Keratinocyte (primary cell): Measurements from ENCODE around the gene CTAGE1. TPM values are rescaled to one million over a fixed set of nuclear protein-coding genes. Genes with fewer than 3 reads are reported as not detected.

ENCODE experiments used
- DNase-seq: peaks from one replicate; pipeline ENCODE4 v3.0.0-alpha.2; 2011; ENCODE audit warnings: low read depth, missing footprints, low spot score
- FAIRE-seq: peaks from 2 replicates; lab custom pipeline; 2011; peaks lifted over from hg19 to GRCh38; lab: Jason Lieb, UNC
- H2AFZ ChIP-seq: 2 replicates; pipeline ENCODE4 v1.6.0; 2012; ENCODE audit warnings: low read length, control low read depth, inconsistent platforms; ENCODE audit not compliant: control insufficient read depth
- H3K27ac ChIP-seq: 2 replicates; pipeline ENCODE4 v1.5.1; 2011; ENCODE audit warnings: low read length; ENCODE audit not compliant: control insufficient read depth, insufficient read depth
- H3K27me3 ChIP-seq: 3 replicates; pipeline ENCODE4 v1.6.0; 2011; ENCODE audit warnings: low read length; ENCODE audit not compliant: control insufficient read depth, insufficient read depth; ENCODE audit errors: extremely low read depth
- H3K36me3 ChIP-seq, 2 experiments: 2 replicates in 1 of 2; 3 replicates in 1 of 2; pipeline ENCODE4 v1.5.1; 2011; ENCODE audit warnings: low read length in 2 of 2, mild to moderate bottlenecking in 1 of 2; ENCODE audit not compliant: control insufficient read depth in 2 of 2, insufficient read depth in 2 of 2; ENCODE audit errors: extremely low read depth in 1 of 2
- H3K4me1 ChIP-seq: 3 replicates; pipeline ENCODE4 v1.5.1; 2011; ENCODE audit warnings: low read length; ENCODE audit not compliant: control insufficient read depth, insufficient read depth; ENCODE audit errors: extremely low read depth
- H3K4me2 ChIP-seq: 3 replicates; pipeline ENCODE4 v1.6.0; 2011; ENCODE audit warnings: low read depth, low read length; ENCODE audit not compliant: control insufficient read depth, insufficient read depth; ENCODE audit errors: extremely low read depth
- H3K4me3 ChIP-seq, 3 experiments: fragments of 200-600 bp in 1 of 3; sonication (generic) in 1 of 3; 2 replicates in 2 of 3; 3 replicates in 1 of 3; pipeline ENCODE4 v1.5.1; 2011 to 2016; ENCODE audit warnings: low read length in 3 of 3, mild to moderate bottlenecking in 3 of 3, control low read depth in 2 of 3, inconsistent platforms in 1 of 3, low read depth in 1 of 3, mixed read lengths in 1 of 3, mixed run types in 1 of 3, moderate library complexity in 1 of 3; ENCODE audit not compliant: control insufficient read depth in 2 of 3, insufficient read depth in 2 of 3; ENCODE audit errors: extremely low read depth in 1 of 3
- H3K79me2 ChIP-seq: 2 replicates; pipeline ENCODE4 v1.6.0; 2012; ENCODE audit warnings: low read length; ENCODE audit not compliant: control insufficient read depth, insufficient read depth
- H3K9ac ChIP-seq: 3 replicates; pipeline ENCODE4 v1.6.0; 2011; ENCODE audit warnings: low read length; ENCODE audit not compliant: control insufficient read depth, insufficient read depth; ENCODE audit errors: extremely low read depth
- H3K9me1 ChIP-seq: 3 replicates; pipeline ENCODE4 v1.6.0; 2011; ENCODE audit warnings: low read length; ENCODE audit not compliant: control insufficient read depth, insufficient read depth; ENCODE audit errors: extremely low read depth
- H3K9me3 ChIP-seq: 2 replicates; pipeline ENCODE4 v1.5.1; 2012; ENCODE audit warnings: low read depth, low read length; ENCODE audit not compliant: control insufficient read depth
- H4K20me1 ChIP-seq: 3 replicates; pipeline ENCODE4 v1.6.0; 2011; ENCODE audit warnings: low read length; ENCODE audit not compliant: control insufficient read depth, insufficient read depth; ENCODE audit errors: extremely low read depth
- CTCF ChIP-seq, 3 experiments: IDR thresholded peaks in 1 of 3; conservative IDR thresholded peaks in 1 of 3; optimal IDR thresholded peaks in 1 of 3; 2 replicates in 2 of 3; 3 replicates in 1 of 3; pipeline versions ENCODE3 to v1.5.1; 2011; ENCODE audit warnings: low read length in 3 of 3, mild to moderate bottlenecking in 3 of 3, moderate library complexity in 2 of 3, control low read depth in 1 of 3, inconsistent platforms in 1 of 3; ENCODE audit not compliant: insufficient read depth in 2 of 3; ENCODE audit errors: extremely low read depth in 1 of 3
- EZH2 ChIP-seq: IDR thresholded peaks from one replicate; pipeline ENCODE4 v1.6.1; 2012; ENCODE audit warnings: inconsistent platforms, mild to moderate bottlenecking, low read length, moderate library complexity
- dilution Hi-C: fragments of 300-500 bp; cut with MboI; formaldehyde crosslinking; loops from one replicate; pipeline ENCODE4 v1.7.0; 2020; ENCODE audit warnings: low sequenced_read_pairs; ENCODE audit not compliant: extremely low pct_ligation_motif_present
- polyA minus RNA-seq, 3 experiments: library from RNA; depleted of rRNA, polyadenylated mRNA; stranded (reverse); fragments of >200 nt; gene quantifications; 1 replicate in 1 of 3; 2 replicates in 1 of 3; 3 replicates in 1 of 3; pipeline ENCODE4 v1.2.3, GENCODE V29; 2011
- polyA plus RNA-seq, 5 experiments: library from polyadenylated mRNA; depleted of rRNA in 3 of 5; stranded (reverse) in 3 of 5; stranded (forward) in 1 of 5; unstranded in 1 of 5; fragments of >200 nt; gene quantifications; 1 replicate in 1 of 5; 2 replicates in 3 of 5; 3 replicates in 1 of 5; pipeline versions ENCODE4 v1.2.1 to v1.2.3, GENCODE V29; 2011 to 2012; ENCODE audit warnings: missing spikeins in 2 of 5, low read depth in 1 of 5, low replicate concordance in 1 of 5

CTAGE1 gene
- polyA plus RNA-seq, result not detected in 3 replicates
- polyA plus RNA-seq (2011; ENCODE audit: low read depth), result not detected
- not detected in 2 replicates for polyA plus RNA-seq (2011; cell fraction: cytosol; rRNA removed)
- not detected in 2 replicates for polyA plus RNA-seq (2011; cell fraction: nucleus; rRNA removed)
- polyA plus RNA-seq (2012; ENCODE audit: low replicate concordance), result not detected in 2 replicates
- not detected in 3 replicates for polyA minus RNA-seq
- polyA minus RNA-seq (2011; cell fraction: cytosol; rRNA and poly(A)+ RNA removed), result not detected
- not detected in 2 replicates for polyA minus RNA-seq (2011; cell fraction: nucleus; rRNA and poly(A)+ RNA removed)

- Histone ChIP-seq H3K9me3 (peaks cover 3% of the 10 kb centered on the region), H3K79me2 (no peaks in the 10 kb centered on the region), H3K9ac (no peak within 1 kb of the TSS), H3K27ac (no peak within 1 kb of the TSS), H3K36me3 (no peaks in the 10 kb centered on the region), H3K4me1 (no peaks in the 10 kb centered on the region), H3K9me1 (no peaks in the 10 kb centered on the region), H4K20me1 (no peaks in the 10 kb centered on the region), H3K4me3 (no peak within 1 kb of the TSS), H3K4me2 (no peak within 1 kb of the TSS), H2AFZ (no peak within 1 kb of the TSS), H3K27me3 (peaks cover 5% of the 10 kb centered on the region)
- DNase-seq (no peak), FAIRE-seq (no peak)
- dilution Hi-C loops, result no loop called here
- TF ChIP-seq CTCF (optimal IDR thresholded peaks at IDR 0.05 in 1 of 3, IDR thresholded peaks at IDR 0.05 in 1 of 3, conservative IDR thresholded peaks at IDR 0.05 in 1 of 3; ENCODE audit: extremely low read depth in 1 of 3, insufficient read depth in 2 of 3, low read length in 3 of 3) (no peak), EZH2 (no peak)
Measured at GRCh38 chr18:22417496-22418188, at the start of gene CTAGE1. CTAGE1 (minus strand) TSS chr18:22417915; CDS start chr18:22417811, 104 bp downstream.

- Histone ChIP-seq H3K4me2 (peak overlapping the region; percentile 72), H3K36me3 (no peaks in the 10 kb centered on the region), H3K27me3 (no peaks in the 10 kb centered on the region), H3K4me3 (peak overlapping the region in 2 of 3 experiments; percentile 4 to 19), H3K9me1 (no peaks in the 10 kb centered on the region), H3K4me1 (peaks cover 41% of the 10 kb centered on the region), H2AFZ (no peak overlapping the region), H3K79me2 (no peaks in the 10 kb centered on the region), H3K9me3 (peaks cover 5% of the 10 kb centered on the region), H3K27ac (peak overlapping the region; percentile 99), H4K20me1 (no peaks in the 10 kb centered on the region), H3K9ac (peak overlapping the region; percentile 74)
- TF ChIP-seq CTCF (optimal IDR thresholded peaks at IDR 0.05 in 1 of 3, IDR thresholded peaks at IDR 0.05 in 1 of 3, conservative IDR thresholded peaks at IDR 0.05 in 1 of 3; ENCODE audit: extremely low read depth in 1 of 3, insufficient read depth in 2 of 3, low read length in 3 of 3), result no peak
- TF ChIP-seq EZH2, result no peak
- FAIRE-seq, result peak; percentile 91
- dilution Hi-C loops, result no loop called here
- peak; percentile 84 for DNase-seq
Measured at GRCh38 chr18:22466608-22467395, 49.1 kb upstream of the CTAGE1 start.
